G401 (cell line): Measurements from ENCODE around the gene ATP6V0E2. TPM values are rescaled to one million over a fixed set of nuclear protein-coding genes. Genes with fewer than 3 reads are reported as not detected.

Experiments used
- DNase-seq: peaks from one replicate; pipeline ENCODE4 v3.0.0-alpha.2; 2015; ENCODE audit warnings: low spot score
- in situ Hi-C: cut with HindIII; loops from 2 replicates; pipeline ENCODE4 v1.10.0; 2016; ENCODE audit warnings: low sequenced_read_pairs, mixed read lengths
- total RNA-seq: library from RNA; depleted of rRNA; stranded (reverse); fragments of >200 nt; shearing (Covaris generic); gene quantifications from 2 replicates; pipeline ENCODE4 v1.2.3, GENCODE V29; 2014

ATP6V0E2 gene
- total RNA-seq, 1 experiment from 2014 or later, result 35.1 TPM

DNA sequence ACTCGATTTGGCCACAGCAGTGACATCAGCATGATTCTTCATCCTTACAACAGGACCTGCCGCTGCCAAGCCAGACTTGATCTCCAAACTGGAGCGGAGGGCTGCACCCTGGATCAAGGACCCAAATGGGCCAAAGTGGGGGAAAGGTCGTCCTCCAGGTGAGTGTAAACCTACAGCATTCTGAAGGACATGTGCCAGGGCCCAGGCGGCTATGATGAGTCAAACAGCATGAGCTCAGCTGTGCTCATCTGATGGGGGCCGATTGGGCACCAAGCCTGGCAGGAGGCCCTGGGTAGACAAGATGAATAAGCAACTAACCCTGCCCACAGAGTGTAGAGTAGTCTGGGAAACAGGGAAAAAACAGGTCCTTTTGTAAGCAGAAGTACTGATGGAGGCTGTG lies 14.4 kb upstream of the ATP6V0E2 start:
- in situ Hi-C loops, result no loop called here
- no peak for DNase-seq

GRCh38 chr7:149859876-149860275 lies 13.9 kb upstream of the ATP6V0E2 start:
- DNase-seq, result no peak
- in situ Hi-C loops, result no loop called here

DNA sequence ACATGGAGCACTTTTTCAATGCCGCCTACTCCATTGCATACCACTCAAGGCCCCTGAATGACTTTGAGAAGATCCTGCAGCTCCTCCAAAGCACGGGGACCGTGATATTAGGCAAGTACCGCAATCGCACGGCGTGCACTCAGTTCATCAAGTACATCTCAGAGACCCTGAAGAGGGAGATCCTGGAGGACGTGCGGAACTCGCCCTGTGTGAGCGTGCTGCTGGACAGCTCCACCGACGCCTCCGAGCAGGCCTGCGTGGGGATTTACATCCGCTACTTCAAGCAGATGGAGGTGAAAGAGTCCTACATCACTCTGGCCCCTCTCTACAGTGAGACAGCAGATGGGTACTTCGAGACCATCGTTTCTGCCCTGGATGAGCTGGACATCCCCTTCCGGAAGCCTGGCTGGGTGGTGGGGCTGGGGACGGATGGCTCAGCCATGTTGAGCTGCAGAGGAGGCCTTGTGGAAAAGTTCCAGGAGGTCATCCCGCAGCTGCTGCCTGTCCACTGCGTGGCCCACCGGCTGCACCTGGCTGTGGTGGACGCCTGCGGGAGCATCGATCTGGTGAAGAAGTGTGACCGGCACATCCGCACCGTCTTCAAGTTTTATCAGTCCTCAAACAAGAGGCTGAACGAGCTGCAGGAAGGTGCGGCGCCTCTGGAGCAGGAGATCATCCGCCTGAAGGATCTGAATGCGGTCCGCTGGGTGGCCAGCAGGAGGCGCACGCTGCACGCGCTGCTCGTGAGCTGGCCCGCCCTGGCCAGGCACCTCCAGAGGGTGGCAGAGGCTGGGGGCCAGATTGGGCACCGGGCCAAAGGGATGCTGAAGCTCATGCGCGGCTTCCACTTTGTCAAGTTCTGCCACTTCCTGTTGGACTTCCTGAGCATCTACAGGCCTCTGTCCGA lies 12.7 kb upstream of the ATP6V0E2 start:
- DNase-seq, result no peak
- in situ Hi-C loops, result no loop called here

DNA sequence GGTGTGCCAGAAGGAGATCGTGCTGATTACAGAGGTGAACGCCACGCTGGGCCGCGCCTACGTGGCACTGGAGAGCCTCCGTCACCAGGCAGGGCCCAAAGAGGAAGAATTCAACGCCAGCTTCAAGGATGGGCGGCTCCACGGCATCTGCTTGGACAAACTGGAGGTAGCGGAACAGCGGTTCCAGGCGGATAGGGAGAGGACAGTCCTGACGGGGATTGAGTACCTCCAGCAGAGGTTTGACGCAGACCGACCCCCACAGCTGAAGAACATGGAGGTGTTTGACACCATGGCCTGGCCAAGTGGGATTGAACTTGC lies 12.1 kb upstream of the ATP6V0E2 start:
- in situ Hi-C loops, result no loop called here

DNA sequence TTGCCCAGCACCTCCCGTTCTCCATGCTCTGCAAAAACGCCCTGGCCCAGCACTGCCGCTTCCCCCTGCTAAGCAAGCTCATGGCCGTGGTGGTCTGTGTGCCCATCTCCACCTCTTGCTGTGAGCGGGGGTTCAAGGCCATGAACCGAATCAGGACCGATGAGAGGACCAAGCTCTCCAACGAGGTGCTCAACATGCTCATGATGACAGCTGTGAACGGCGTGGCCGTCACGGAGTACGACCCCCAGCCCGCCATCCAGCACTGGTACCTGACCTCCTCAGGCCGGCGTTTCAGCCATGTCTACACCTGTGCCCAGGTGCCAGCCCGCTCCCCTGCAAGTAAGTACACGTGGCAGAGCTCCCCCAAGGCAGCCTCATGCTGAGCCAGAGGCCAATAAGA lies 11.6 kb upstream of the ATP6V0E2 start:
- in situ Hi-C loops, result no loop called here

More for the DNA sequence above, 12.1 kb upstream of the ATP6V0E2 start:
- DNase-seq, result no peak

DNA sequence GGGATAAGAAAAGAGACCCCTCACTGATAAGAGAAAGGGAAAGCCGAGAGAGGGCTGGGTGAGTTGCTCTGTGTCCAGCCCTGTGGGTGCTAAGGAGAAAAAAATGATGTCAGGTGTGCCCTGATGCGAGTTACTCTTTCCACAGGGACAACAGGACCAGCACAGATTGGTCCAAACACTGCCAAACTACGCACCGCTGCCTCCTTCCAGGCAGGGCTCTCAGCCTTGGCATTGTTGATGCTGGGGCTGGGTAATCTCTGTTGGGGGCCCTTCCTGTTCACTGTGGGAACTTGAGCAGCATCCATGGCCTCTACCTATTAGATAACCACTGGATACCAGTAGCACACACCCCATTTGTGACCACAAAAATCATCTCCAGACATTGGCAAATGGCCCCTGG lies 10.3 kb upstream of the ATP6V0E2 start:
- in situ Hi-C loops, result no loop called here
- peak; percentile 67 for DNase-seq

More for the DNA sequence above, 11.6 kb upstream of the ATP6V0E2 start:
- DNase-seq, result no peak

GRCh38 chr7:149864023-149864422 lies 9.7 kb upstream of the ATP6V0E2 start:
- in situ Hi-C loops, result no loop called here
- DNase-seq, result no peak

DNA sequence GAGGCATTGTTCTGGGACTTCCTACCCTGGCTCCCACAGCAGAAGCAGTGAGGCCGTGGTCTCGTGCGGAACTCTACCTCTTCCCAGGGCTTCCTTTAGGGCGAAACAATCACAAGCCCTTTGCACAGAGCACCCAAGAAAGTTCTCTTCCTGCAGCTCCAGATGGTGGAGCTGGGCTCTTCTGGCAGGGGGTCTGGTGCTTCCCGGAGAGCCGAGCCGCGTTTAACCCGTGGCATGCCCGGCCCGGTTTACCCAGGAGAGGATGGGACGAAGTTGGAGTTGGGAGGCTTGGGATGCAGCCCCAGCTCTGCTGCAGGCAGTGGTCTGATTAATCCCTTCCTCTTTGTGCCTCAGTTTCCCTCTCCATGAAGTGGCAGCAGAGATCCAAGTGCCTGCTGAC lies 9.0 kb upstream of the ATP6V0E2 start:
- DNase-seq, result no peak
- in situ Hi-C loops, result no loop called here

DNA sequence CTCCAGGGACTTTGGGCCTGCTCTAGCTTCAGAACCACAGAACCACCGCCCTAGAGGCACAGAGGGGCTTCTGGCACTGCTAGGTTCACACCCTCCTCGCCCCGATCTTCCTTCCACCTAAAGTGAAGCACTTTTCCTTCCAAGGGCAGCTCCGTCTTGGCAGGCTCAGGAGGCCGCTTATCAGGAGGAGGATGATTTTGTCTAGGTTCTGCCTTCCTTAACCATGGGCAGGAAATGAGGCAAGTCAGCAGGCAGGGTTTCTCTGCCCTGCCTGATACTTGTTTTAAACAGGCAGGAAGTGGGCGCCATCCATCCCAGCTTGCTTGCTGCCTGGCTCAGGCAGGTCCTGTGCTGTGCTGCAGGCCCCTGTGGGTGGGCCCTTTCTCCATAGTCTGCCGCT lies 8.3 kb upstream of the ATP6V0E2 start:
- DNase-seq, result no peak
- in situ Hi-C loops, result no loop called here

- no peak for DNase-seq
- in situ Hi-C loops, result no loop called here
These were observed 7.5 kb upstream of the ATP6V0E2 start for GRCh38 chr7:149866139-149866778.

GRCh38 chr7:149866779-149867447 lies 6.9 kb upstream of the ATP6V0E2 start:
- no peak for DNase-seq
- in situ Hi-C loops, result no loop called here

- in situ Hi-C loops, result no loop called here
- no peak for DNase-seq
These were observed 5.8 kb upstream of the ATP6V0E2 start for GRCh38 chr7:149867762-149868622.

DNA sequence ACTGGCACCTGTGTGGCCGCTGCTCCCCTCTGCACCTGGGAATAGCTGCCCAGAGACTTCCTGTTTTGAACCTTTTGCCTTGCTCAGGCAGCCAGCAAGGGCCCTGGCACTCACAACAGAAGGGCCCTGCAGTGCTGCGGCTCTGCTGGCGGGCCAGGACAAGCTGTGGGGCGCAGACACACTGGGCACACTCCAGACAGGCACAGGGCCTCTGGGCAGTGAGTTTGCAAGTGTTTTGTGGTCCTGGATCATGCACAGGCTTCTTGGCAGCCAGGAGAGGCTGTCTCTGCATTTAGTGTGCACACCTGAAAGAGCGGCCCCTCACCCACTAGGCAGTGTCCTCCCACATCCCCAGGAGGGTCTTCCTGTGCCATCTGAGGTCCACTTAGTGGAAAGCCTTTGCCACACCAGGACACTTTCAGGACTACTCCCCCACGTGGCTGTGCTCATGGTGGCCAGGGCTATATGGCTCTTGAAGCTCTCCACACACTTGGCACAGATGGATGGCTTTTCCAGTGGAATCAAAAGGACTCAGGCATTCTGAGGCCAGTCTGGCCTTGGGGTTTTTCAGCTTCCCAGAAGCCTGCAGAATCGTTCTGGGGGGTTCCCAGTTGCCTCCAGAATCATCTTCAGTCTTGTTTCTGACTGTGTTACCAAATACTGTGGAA lies 5.0 kb upstream of the ATP6V0E2 start:
- DNase-seq, result peak; percentile 41
- in situ Hi-C loops, result no loop called here

GRCh38 chr7:149869291-149869650 lies 4.5 kb upstream of the ATP6V0E2 start:
- DNase-seq, result no peak
- in situ Hi-C loops, result no loop called here

DNA sequence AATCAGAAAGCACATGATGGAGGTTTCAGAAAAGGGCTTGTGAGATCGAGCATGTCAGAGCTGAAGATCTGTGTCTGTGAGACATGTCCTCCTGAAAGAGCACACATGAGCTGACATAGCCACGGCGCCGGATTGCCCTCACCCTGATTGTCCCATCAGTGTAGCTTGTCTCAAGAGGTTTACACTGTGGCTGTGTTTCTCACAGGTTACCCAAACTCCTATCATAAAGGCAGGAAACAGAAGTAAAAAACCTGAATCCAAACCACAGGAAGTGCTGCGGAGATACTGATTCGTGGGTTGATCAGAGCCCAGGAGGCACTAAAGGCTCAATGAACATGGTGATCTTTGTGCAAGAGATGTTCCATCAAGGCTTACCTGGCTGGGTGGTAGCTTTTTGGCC lies 3.9 kb upstream of the ATP6V0E2 start:
- in situ Hi-C loops, result no loop called here
- DNase-seq, result no peak

DNA sequence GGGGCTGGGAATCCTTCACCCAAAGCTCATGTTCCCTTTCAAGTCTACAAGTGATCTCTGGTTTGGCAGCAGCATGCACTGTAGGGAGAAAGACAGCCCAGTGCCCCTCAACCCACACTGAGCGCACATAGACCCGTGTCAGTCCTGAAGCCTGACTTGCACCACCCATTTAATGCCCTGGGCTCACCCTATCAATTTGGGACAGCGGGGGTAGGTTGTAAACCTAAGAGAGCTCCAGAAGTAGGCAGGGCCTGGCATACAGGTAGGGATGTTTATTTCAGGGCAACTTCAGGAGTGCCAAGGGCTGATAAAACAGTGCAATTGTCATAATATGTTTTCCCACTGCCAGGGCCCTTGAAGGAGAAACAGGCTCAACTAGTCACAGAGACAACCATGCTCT lies 3.5 kb upstream of the ATP6V0E2 start:
- in situ Hi-C loops, result no loop called here
- no peak for DNase-seq

DNA sequence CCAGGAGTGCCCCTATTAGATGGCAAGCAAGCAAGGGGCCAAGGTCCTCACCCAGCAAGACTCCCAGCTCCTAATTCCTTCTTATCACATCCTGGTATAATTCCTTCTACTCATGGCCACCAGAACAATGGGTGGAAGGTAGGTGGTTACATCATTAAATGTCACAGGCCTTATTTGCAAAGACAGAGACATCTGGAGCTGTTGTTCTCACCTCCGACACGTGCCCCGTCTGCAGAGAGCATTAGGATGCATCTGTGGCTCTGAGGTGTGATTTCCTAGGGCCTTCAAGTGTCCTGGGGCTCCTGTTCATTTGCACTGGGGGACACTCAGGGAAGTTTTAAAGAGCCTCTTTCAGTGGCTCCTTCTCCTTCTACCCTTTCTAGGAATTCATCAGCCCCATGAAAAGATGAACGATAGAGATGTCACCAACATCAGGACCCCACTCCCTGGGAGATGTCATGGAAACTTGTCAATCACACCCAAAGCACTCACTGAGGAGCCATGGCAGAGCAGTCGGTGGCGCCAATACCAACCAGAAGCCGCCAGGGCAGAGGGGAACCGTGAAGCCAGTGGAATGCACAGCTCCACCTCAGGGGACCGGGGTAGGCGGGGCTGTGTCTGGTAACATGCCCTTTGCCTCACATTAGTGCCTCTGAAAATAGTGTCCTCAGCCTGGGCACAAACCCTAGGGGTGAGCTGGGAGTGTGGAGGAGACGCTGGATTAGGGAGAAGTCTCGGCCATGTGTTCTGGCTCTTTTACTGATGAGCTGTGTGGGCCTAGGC lies 2.9 kb upstream of the ATP6V0E2 start:
- DNase-seq, result no peak
- in situ Hi-C loops, result no loop called here

DNA sequence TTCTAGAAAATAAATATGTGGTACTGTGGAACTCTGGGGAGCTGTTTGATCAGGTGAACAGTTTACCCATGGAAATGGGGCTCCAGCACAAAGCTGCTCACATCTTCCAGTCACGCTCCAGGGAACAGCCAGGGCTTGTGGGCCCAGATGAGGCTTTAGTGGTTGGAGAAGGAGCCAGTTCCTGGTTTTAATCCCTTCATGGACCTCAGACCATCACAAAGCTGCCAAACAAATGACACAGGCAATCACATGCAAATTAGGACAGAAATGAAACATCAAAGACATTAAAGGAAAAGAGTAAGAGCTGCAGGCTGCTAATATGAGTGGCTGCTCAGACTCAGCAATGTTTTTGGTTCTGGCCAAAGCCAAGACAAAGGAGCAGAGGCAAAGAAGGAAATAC lies 2.2 kb upstream of the ATP6V0E2 start:
- in situ Hi-C loops, result no loop called here
- no peak for DNase-seq
